ENCODE measurements around the gene GAS7.

GAS7 gene

DNA sequence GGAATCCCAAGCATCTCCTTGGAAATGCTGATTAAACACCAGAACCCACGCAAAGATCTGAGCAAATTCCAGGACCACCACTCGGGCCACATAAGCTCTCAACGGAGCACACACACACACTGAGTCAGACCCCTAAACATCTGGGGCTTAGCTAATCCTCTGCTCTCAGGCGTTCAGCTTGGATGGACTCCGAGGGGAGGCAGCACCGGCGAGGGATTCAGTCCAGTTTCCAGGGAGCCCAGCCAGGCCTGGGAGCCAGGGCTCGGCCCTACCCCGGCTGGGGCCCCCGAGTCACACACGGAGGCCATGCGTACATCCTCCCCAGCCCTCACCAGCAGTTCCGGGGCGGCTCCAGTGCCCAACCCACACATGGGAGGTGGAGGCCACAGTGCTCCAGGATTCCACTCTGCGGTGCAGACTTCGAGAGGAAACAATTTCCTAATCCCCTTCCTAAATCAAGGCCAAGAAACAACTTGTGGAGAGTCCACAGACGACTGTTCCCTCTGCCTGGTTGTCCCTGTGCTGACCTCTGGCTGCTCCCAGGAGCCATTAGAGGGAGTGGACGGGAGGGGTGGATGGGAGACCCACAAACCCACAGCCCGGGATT, 70.5 kb downstream of the GAS7 start:
- no peak for DNase-seq

DNA sequence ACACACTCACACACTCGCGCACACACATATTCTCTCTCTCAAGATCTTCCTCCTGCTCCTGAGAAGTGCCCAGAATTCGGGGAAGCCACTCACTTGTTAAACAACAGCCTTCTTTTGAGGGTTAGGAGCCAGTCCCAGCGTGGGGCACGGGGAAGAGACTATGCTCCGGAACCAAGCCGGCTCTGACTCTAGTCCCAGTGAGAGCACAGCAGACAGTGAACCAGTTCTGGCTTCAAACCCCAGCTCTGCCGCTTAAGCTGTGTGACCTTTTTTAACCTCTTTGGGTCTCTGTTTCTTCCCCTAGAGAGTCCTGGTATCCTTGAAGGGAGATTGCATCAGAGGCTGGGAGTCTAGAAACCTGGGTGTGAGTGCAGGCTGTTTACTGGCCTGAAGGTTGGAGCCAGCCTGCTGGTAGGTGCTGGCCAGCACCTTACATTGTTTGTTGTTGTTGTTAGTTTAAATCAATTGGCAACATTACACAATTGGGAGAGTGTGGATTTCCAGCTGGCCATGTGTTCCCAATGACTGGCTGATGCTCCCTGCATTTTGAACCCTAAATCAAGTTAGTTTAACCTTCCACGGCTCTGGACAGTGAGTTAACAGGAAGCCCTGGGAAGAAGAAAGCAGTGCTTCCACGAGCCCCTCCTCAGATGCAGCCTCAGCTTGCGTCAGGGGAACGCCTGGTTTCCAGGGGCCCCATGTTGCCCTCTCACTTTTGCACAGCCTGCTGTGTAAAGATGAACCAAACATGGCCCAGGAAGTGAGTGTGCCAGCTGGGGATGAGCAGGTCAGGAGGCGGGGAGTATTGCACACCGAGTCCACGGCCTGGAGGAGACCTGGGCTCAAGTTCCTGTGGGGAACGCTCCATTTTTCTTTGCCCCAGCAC, 71.5 kb downstream of the GAS7 start:
- no peak for DNase-seq

DNA sequence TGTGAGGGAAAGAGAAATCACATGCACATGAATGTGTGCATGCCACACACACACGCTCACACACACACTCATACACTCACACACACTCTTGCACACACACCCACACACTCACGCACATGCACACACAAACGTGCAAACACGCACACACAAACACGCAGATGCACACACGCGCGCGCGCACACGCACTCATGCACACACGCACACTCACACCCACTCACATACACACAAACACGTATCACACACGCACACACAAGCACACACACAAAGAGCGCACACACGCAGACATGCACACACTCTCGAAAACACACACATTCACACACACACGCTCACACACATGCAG, 72.2 kb downstream of the GAS7 start:
- DNase-seq: no peak

- no peak for DNase-seq
Measured at GRCh38 chr17:10125531-10126275, 72.7 kb downstream of the GAS7 start.

DNA sequence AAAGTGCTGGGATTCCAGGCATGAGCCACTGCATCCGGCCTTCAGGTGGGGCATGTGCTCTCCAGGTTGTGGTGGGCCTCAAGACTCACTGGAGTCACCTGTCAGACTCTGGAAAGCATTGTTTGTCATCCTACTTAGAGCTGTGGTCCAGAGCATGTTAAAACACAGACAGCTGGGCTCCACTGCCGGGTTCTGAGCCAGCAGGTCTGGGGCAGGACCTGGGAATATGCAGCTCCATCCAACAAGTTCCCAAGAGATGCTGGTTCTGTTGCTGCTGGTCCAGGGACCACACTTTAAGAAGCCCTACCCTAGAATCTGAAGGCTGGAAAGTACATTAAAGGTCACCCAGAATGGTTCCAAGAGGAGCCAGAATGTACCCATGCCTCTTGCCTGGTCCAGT, 75.3 kb downstream of the GAS7 start:
- DNase-seq: no peak

- no peak for DNase-seq
Measured at GRCh38 chr17:10121971-10122707, 76.3 kb downstream of the GAS7 start.

DNA sequence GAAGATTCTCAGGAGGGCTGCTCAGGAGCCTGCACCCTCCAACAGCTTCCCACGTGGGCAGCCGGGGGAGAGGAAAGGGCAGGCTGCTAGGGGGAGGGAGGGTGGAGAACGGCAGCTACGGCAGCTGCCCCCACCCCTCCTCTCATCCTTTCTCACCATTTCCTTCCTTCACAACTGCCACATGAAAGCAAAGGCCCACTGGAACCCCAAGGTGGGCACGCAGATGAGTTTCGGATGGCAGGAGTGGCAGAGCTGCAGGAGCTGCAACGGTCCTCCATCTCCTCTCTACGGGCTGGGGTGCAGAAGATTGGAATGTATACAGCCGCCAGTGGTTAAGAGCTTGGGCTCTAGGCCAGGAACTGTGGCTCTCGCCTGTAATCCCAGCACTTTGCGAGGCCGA, 77.7 kb downstream of the GAS7 start:
- no peak for DNase-seq

DNA sequence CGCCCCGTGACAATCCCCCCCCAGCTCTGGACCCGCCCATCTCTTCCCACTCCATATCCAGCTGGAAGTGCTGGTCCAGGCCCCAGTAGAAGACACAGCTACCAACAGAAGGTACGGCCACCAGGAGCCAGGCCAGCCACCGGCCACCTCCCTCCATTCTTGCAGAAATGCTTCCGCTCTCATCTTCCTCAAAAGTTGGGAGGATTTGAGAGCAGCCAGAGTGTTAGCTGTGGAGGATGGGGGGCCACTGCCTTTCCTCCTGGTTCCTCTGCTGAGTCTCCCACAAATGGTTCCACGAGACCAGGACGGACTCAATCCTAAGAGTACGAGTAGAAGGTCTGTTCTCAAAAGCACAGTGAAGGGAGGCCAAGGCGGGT, 78.3 kb downstream of the GAS7 start:
- DNase-seq: no peak

GRCh38 chr17:10119203-10120108, 79.0 kb downstream of the GAS7 start:
- DNase-seq: no peak

DNA sequence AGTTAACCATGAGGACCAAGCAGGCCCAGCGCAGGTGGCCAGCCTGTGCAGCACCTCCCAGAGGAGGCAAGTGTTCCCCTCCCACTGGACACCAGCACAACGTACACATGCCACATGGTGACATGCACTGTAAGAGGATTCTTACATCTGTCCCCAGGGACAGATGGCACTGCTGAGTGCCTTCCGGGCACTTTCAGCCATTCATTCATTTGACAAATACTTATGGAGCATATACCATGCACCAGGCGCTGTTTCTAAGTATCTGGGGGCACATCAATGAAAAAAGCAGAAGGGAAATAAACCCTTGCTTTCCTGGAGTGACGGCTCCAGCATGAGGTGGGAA, 79.6 kb downstream of the GAS7 start:
- DNase-seq: no peak

GRCh38 chr17:10117581-10118001, 80.8 kb downstream of the GAS7 start:
- no peak for DNase-seq

- no peak for DNase-seq
Measured at GRCh38 chr17:10116753-10117420, 81.5 kb downstream of the GAS7 start.

- DNase-seq: no peak
Measured at GRCh38 chr17:10116267-10116666, 82.1 kb downstream of the GAS7 start.

DNA sequence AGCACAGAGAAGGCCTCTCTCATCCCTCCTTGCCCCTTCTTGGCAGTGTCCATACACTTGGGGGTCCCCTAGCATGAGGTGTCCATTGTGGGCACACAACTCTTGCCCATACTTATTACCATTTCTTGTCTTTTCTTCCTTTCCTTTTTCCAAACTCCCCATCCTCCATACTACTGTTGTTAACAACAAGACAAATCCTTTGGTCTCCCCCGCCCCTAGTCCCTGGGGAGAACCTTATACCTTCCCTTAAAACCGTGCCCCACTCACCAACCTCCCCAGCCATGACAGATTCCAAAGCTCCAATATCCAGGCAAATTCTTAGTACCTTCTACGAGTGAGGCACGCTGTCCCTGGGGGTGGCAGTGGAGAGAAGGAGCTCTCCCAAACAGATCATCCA, 82.9 kb downstream of the GAS7 start:
- DNase-seq: no peak

DNA sequence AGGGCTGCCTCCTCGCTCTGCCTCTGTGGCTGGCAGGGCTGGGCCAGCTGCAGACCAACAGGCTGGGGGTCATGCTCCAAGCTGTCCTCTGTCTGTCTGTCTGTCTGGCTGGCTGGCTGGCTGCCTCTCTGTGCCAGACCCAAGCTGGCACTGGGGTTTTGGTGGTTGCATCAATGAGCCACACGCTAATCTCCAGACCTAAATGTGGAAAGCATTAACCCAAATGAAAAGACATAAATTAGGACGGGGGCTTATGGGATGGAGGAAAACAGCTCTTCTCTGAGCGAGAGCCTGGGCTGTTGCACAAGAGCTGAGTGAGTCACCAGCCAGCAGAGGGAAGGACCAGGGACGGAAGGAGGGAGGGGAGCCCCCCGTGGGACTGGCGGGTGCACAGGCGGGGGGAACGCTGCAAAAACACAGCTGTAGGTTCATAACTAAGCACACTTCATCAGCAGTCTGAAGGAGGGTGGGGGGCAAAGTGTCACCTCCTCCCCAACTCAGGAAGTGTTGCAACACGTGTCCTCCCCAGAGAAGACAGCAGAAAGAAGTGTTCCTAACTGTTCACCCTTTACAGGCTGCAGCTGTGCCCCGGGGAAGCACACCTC, 83.4 kb downstream of the GAS7 start:
- DNase-seq: peak; percentile 41

DNA sequence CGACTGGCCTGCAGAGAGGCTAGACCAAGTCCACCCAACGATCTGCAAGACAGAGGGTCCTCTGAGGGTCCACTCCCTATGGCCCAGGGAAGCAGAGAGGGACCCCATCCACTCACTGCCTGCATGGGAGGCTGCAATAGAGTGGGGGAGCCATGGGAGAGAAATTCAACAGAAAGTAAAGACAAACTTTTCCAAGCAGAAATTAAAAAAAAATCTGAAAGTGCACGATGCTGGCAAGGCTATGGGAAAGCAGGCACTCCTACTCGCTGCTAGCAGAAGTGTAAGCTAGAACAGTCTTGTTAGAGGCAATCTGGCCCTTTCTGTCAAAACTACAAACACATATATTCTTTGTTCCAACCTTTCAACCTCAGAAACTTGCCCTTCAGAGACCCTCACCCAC, 85.4 kb downstream of the GAS7 start:
- DNase-seq: no peak

DNA sequence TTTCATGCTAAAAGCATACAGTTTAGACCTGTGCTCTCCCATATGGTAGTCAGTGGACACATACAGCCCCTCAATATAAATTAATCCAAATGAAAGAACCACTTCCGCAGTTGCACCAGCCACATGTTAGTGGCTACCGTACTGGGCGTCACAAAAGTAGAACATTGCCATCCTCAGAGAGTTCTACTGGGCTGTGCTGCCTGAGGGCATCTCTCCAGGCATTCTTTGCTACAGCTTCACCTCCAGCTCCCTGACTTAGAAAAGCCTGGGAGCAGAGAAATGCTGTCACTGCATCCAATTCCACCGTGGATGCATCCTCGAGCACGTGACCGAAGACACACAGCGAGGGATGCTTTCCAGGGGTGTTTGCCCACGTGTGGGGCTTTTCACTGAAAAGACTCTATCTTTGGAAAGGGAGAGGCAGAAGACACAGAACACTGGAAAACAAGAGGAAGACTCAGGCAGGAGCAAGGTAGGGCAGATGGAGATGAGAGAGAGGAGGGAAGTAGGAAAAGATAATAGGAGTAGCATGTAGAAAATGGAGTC, 86.4 kb downstream of the GAS7 start:
- no peak for DNase-seq

- DNase-seq: no peak
Measured at GRCh38 chr17:10109146-10109545, 89.3 kb downstream of the GAS7 start.

DNA sequence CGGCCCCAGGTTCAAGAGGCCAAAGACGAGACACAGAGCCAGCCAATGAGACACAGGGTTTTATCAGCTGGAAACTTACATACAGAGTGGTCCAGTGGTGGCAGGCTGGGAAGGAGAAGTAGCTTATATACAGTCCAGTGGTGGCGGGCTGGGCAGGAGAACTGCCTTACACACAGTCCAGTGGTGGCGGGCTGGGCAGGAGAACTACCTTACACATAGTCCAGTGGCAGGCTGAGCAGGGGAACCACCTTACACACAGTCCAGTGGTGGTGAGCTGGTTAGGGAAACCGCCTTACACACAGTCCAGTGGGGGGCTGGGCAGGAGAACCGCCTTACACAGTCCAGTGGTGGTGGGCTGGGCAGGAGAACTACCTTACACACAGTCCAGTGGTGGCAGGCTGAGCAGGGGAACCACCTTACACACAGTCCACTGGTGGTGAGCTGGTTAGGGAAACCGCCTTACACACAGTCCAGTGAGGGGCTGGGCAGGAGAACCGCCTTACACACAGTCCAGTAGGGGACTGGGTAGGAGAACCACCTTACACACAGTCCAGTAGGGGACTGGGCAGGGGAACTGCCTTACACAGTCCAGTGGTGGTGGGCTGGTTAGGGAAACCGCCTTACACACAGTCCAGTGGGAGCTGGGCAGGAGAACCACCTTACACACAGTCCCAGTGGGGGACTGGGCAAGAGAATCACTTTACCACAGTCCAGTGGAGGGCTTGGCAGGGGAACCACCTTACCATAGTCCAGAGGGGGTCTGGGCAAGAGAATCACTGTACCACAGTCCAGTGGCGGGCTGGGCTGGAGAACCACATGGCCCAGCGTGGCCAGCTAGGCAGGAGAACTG, 90.9 kb downstream of the GAS7 start:
- DNase-seq: no peak

GRCh38 chr17:10106067-10106466, 92.3 kb downstream of the GAS7 start:
- DNase-seq: no peak

Data from activated CD4-positive, alpha-beta T cell treated with anti-CD3 and anti-CD28 coated beads, Interleukin-2, amount 50 U/mL, for 1 hour (primary cell).